OCI-LY3 (cell line): ENCODE results near the gene CNOT3.

Source experiments
- H2AFZ ChIP-seq: fragments of 200-600, 300-600 bp; shearing (Covaris generic); 2 replicates; pipeline ENCODE4 v1.6.0; 2014; ENCODE audit warnings: antibody characterized with exemption, low read depth, low read length
- H3K27ac ChIP-seq: fragments of 200-600, 300-600 bp; sonication (generic); 2 replicates; pipeline ENCODE4 v1.5.1; 2014; ENCODE audit warnings: mild to moderate bottlenecking, low read length, moderate library complexity, mixed read lengths
- H3K27me3 ChIP-seq: fragments of 200-600, 300-600 bp; sonication (generic); 2 replicates; pipeline ENCODE4 v1.6.1; 2014; ENCODE audit warnings: low read depth, low read length, mixed read lengths
- H3K36me3 ChIP-seq: fragments of 200-600, 300-600 bp; sonication (generic); replicated peaks from 2 replicates; pipeline ENCODE3; 2014; ENCODE audit warnings: low read depth, low read length, mixed read lengths
- H3K4me1 ChIP-seq: fragments of 300-600, 200-600 bp; sonication (generic); 2 replicates; pipeline ENCODE4 v1.6.1; 2014; ENCODE audit warnings: low read length, mixed read lengths
- H3K4me2 ChIP-seq: fragments of 200-600, 300-600 bp; sonication (generic); 2 replicates; pipeline ENCODE4 v1.6.1; 2014; ENCODE audit warnings: low read length, mixed read lengths
- H3K4me3 ChIP-seq: fragments of 300-600, 200-600 bp; sonication (generic); 2 replicates; pipeline ENCODE4 v1.5.1; 2014; ENCODE audit warnings: antibody characterized with exemption, mild to moderate bottlenecking, low read length, moderate library complexity
- H3K79me2 ChIP-seq: fragments of 300-600, 200-600 bp; shearing (Covaris generic); 2 replicates; pipeline ENCODE4 v1.6.1; 2014; ENCODE audit warnings: mild to moderate bottlenecking, low read length, mixed read lengths
- H3K9ac ChIP-seq: fragments of 300-600, 200-600 bp; shearing (Covaris generic); 2 replicates; pipeline ENCODE4 v1.6.0; 2014; ENCODE audit warnings: mild to moderate bottlenecking, low read length, moderate library complexity
- H3K9me3 ChIP-seq: fragments of 200-600, 300-600 bp; shearing (Covaris generic); 2 replicates; pipeline ENCODE4 v1.6.1; 2014; ENCODE audit warnings: low read length, mixed read lengths; ENCODE audit not compliant: insufficient read depth
- H4K20me1 ChIP-seq: fragments of 200-600, 300-600 bp; sonication (generic); 2 replicates; pipeline ENCODE4 v1.6.1; 2016; ENCODE audit warnings: low read length, mixed read lengths; ENCODE audit not compliant: insufficient read depth
- EZH2phosphoT487 ChIP-seq: fragments of 200-600 bp; shearing (Covaris generic); IDR thresholded peaks from 2 replicates; pipeline ENCODE4 v1.6.1; 2018; ENCODE audit warnings: antibody characterized with exemption, mixed run types, low read depth
- TF ChIP-seq, protein P1 (sequence below): fragments of 200-600, 300-600 bp; sonication (generic); IDR thresholded peaks from 2 replicates; pipeline ENCODE4 v1.5.1; 2014; ENCODE audit warnings: antibody characterized with exemption, low read length, low read depth

The CNOT3 gene

DNA sequence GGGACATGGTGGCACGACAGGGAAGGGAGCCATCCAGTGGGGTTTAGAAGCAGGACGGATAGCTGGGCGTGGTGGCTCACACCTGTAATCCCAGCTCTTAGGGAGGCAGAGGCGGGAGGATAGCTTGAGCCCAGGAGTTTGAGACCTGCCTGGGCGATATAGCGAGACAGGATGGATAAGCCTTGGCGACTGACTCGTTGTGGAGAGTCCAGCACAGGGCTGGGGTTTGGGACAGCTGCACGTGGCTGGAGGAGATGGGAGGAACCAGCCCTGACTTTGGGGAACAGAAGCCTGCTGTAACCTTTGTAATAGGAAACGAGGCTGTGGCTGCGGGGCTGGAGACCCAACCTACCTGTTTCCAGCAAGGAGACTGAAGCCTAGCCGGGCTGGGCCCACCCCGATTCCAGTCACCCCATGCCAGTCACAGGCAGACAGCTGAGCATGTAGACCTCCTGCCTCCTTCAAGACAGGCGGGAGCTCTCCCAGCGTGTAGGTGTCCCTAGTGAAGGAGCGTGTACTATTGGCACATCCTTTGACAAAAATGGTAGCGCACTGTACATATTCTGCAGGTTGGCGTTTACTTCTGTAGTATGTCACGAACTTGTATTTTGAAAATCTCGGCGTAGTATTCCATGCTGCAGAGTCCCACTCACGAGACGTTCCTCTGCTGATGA, 13.9 kb downstream of the CNOT3 start:
- H3K27ac ChIP-seq: no peak overlapping the region
- no peak overlapping the region for H3K4me2 ChIP-seq
- peaks cover 84% of the 10 kb centered on the region for H3K36me3 ChIP-seq
- H3K9me3 ChIP-seq: no peaks in the 10 kb centered on the region
- TF ChIP-seq EZH2phosphoT487: no peak
- H3K79me2 ChIP-seq: no peaks in the 10 kb centered on the region
- no peaks in the 10 kb centered on the region for H3K27me3 ChIP-seq
- H4K20me1 ChIP-seq: 0 out of 2 replicates have a peak, but pooled peaks cover 4% of the 10 kb centered on the region
- no peaks in the 10 kb centered on the region for H3K4me1 ChIP-seq
- H3K4me3 ChIP-seq: no peak overlapping the region
- no peak overlapping the region for H3K9ac ChIP-seq
- no peak overlapping the region for H2AFZ ChIP-seq

DNA sequence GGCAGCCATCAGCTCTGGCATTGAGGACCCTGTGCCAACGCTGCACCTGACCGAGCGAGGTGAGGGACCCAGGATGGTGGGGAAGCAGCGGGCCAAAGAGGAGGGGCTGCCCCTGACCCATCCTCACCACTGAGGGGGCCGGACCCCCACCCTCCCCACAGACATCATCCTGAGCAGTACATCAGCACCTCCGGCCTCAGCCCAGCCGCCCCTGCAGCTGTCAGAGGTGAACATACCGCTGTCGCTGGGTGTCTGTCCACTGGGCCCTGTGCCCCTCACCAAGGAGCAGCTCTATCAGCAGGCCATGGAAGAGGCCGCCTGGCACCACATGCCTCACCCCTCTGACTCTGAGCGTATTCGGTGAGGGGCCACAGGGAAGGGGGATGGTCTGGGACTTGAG, 14.7 kb downstream of the CNOT3 start:
- H3K27me3 ChIP-seq: no peaks in the 10 kb centered on the region
- no peak for TF ChIP-seq EZH2phosphoT487
- TF ChIP-seq, protein P1, sequence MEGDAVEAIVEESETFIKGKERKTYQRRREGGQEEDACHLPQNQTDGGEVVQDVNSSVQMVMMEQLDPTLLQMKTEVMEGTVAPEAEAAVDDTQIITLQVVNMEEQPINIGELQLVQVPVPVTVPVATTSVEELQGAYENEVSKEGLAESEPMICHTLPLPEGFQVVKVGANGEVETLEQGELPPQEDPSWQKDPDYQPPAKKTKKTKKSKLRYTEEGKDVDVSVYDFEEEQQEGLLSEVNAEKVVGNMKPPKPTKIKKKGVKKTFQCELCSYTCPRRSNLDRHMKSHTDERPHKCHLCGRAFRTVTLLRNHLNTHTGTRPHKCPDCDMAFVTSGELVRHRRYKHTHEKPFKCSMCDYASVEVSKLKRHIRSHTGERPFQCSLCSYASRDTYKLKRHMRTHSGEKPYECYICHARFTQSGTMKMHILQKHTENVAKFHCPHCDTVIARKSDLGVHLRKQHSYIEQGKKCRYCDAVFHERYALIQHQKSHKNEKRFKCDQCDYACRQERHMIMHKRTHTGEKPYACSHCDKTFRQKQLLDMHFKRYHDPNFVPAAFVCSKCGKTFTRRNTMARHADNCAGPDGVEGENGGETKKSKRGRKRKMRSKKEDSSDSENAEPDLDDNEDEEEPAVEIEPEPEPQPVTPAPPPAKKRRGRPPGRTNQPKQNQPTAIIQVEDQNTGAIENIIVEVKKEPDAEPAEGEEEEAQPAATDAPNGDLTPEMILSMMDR: no peak
- no peak overlapping the region for H3K4me3 ChIP-seq
- no peak overlapping the region for H3K27ac ChIP-seq
- 0 out of 2 replicates have a peak, but pooled peaks cover 4% of the 10 kb centered on the region for H4K20me1 ChIP-seq
- no peak overlapping the region for H2AFZ ChIP-seq
- H3K4me2 ChIP-seq: no peak overlapping the region
- no peak overlapping the region for H3K9ac ChIP-seq
- H3K9me3 ChIP-seq: no peaks in the 10 kb centered on the region
- H3K79me2 ChIP-seq: no peaks in the 10 kb centered on the region
- peaks cover 81% of the 10 kb centered on the region for H3K36me3 ChIP-seq
- no peaks in the 10 kb centered on the region for H3K4me1 ChIP-seq

DNA sequence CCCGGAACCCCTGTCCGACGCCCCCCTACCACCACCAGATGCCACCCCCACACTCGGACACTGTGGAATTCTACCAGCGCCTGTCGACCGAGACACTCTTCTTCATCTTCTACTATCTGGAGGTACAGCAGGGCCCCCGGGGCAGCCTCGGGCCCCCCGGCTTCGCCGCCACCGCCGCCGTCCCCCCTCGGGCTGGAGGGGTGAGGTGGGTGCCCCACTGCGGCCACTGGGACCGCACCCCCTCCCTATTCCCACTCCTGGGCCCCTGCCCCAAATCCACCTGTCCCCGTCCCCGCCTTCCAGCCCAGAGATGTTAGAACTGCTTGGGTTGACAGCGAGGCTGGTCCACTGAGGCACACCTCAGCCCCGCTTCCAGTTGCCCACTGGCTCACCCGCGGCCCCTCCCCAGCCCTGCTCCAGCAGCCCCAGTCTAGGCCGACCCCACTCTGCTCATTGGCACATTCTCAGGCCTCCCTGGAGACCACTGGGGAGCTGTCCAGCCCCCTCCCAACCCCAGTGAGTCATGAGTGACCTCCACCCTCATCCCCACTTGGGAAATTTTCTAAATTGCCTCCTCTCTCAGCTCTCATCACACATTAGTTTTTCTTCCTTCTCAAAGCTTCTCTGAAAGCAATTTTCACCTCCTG, 15.4 kb downstream of the CNOT3 start:
- Histone ChIP-seq H3K4me2 (no peak overlapping the region), H3K9me3 (no peaks in the 10 kb centered on the region), H3K4me3 (no peak overlapping the region), H3K27me3 (no peaks in the 10 kb centered on the region), H4K20me1 (0 out of 2 replicates have a peak, but pooled peaks cover 4% of the 10 kb centered on the region), H3K36me3 (peaks cover 75% of the 10 kb centered on the region), H2AFZ (no peak overlapping the region), H3K9ac (no peak overlapping the region), H3K4me1 (no peaks in the 10 kb centered on the region), H3K79me2 (no peaks in the 10 kb centered on the region), H3K27ac (no peak overlapping the region)
- no peak for TF ChIP-seq EZH2phosphoT487
- TF ChIP-seq, protein P1: no peak

DNA sequence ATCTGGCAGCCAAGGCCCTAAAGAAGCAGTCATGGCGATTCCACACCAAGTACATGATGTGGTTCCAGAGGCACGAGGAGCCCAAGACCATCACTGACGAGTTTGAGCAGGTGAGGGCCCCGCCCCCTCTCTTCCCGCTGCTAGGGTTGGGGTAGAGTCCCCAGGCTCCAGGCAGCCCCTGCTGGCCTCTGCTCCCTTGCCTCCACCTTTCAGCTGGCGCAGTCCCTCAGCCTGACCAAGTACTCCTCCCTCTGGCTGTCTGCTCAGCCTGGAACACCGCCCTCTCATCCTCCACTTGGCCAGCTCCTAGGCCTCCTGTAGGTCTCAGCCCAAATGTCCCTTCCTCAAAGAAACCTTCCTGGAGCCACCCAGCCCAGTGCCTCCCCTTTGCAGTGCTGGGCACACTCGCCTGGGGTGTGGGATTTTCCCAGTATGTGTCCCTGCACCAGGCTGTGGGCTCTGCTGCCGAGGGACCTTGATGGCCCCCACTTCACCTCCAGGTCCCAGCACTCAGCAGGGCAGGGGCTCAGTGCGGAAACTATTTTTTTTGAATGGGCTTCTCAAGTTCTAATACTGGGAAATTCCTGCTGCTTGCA, 16.3 kb downstream of the CNOT3 start:
- peaks cover 7% of the 10 kb centered on the region for H3K79me2 ChIP-seq
- H3K9ac ChIP-seq: no peak overlapping the region

More for the DNA sequence above, 16.3 kb downstream of the CNOT3 start:
- no peaks in the 10 kb centered on the region for H3K27me3 ChIP-seq
- no peak overlapping the region for H2AFZ ChIP-seq
- TF ChIP-seq EZH2phosphoT487: no peak
- TF ChIP-seq, protein P1: no peak
- H3K4me1 ChIP-seq: peaks cover 7% of the 10 kb centered on the region
- H3K4me3 ChIP-seq: no peak overlapping the region
- H3K4me2 ChIP-seq: no peak overlapping the region
- H3K36me3 ChIP-seq: peaks cover 77% of the 10 kb centered on the region
- no peaks in the 10 kb centered on the region for H3K9me3 ChIP-seq
- H3K27ac ChIP-seq: no peak overlapping the region
- H4K20me1 ChIP-seq: 0 out of 2 replicates have a peak, but pooled peaks cover 4% of the 10 kb centered on the region
